GM06990 (cell line): ENCODE data around the gene ASIC2.

Source experiments
- DNase-seq: peaks from one replicate; pipeline ENCODE4 v3.0.0-alpha.2; 2011; ENCODE audit not compliant: insufficient read length; ENCODE audit errors: extremely low read depth
- H3K27me3 ChIP-seq: replicated peaks from 2 replicates; pipeline ENCODE4 v1.6.0; 2011; ENCODE audit warnings: low read length; ENCODE audit not compliant: control insufficient read depth, insufficient read depth
- H3K36me3 ChIP-seq: 2 replicates; pipeline ENCODE4 v1.5.1; 2011; ENCODE audit warnings: low read length; ENCODE audit not compliant: control insufficient read depth, insufficient read depth
- H3K4me3 ChIP-seq: replicated peaks from 2 replicates; pipeline ENCODE4 v1.5.1; 2011; ENCODE audit warnings: low read depth, mild to moderate bottlenecking, control low read depth, low read length
- TF ChIP-seq, protein P1 (sequence below): IDR thresholded peaks from 2 replicates; pipeline ENCODE4 v1.5.1; 2011; ENCODE audit warnings: low read length, control low read depth, mild to moderate bottlenecking, inconsistent platforms; ENCODE audit not compliant: insufficient read depth, poor library complexity, severe bottlenecking

Gene ASIC2

DNA sequence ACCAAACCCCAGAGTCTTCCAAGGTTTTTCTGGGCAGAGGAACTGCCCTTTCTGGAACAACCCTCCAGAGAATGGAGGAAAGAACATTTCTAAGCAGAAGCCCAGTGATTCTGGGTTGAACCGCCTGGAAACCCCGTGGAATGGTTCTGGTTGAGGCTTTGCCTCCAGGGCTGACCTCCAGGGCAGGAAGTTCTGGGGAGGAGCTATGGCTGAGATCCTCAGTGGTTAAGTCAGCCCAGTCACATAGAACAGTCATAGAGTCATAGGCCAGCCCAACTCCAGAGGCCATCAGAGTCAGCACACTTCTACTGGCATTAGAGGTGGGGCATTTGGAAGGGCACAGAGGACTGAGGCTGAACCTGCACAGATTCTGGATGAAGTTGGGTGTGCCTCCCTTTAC, 235.5 kb downstream of the ASIC2 start:
- H3K27me3 ChIP-seq, result no peaks in the 10 kb centered on the region
- TF ChIP-seq, protein P1, sequence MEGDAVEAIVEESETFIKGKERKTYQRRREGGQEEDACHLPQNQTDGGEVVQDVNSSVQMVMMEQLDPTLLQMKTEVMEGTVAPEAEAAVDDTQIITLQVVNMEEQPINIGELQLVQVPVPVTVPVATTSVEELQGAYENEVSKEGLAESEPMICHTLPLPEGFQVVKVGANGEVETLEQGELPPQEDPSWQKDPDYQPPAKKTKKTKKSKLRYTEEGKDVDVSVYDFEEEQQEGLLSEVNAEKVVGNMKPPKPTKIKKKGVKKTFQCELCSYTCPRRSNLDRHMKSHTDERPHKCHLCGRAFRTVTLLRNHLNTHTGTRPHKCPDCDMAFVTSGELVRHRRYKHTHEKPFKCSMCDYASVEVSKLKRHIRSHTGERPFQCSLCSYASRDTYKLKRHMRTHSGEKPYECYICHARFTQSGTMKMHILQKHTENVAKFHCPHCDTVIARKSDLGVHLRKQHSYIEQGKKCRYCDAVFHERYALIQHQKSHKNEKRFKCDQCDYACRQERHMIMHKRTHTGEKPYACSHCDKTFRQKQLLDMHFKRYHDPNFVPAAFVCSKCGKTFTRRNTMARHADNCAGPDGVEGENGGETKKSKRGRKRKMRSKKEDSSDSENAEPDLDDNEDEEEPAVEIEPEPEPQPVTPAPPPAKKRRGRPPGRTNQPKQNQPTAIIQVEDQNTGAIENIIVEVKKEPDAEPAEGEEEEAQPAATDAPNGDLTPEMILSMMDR, result no peak
- no peak overlapping the region for H3K4me3 ChIP-seq
- no peak for DNase-seq
- no peaks in the 10 kb centered on the region for H3K36me3 ChIP-seq

- no peaks in the 10 kb centered on the region for H3K36me3 ChIP-seq
- TF ChIP-seq, protein P1, result no peak
- H3K4me3 ChIP-seq, result no peak overlapping the region
- no peaks in the 10 kb centered on the region; the same call in 1 of the 2 replicates for H3K27me3 ChIP-seq
- no peak for DNase-seq
Observed at GRCh38 chr17:33056399-33057146, 236.5 kb downstream of the ASIC2 start.

DNA sequence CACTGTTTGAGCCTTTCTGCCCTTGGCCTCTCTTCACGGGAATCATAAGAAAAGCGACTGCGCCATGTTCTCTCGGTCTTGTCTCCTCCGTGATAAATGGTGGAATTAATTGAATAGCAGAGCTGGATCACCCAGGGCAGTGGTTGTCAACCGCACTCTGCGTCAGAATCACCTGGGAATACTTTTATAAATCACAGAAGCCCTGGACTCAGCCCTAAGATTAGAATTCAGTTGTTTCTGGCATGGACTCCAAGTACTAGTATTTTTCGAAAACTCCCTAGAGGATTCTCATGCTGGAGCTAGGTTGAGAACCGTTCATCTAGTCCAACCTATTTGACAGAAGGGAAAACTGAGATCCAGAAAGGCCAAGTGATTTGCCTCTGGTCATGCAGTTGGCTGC, 237.3 kb downstream of the ASIC2 start:
- no peak for DNase-seq

GRCh38 chr17:33055171-33055611, 237.9 kb downstream of the ASIC2 start:
- no peaks in the 10 kb centered on the region for H3K36me3 ChIP-seq

More for the DNA sequence above, 237.3 kb downstream of the ASIC2 start:
- no peak overlapping the region for H3K4me3 ChIP-seq
- no peaks in the 10 kb centered on the region; the same call in 1 of the 2 replicates for H3K27me3 ChIP-seq
- TF ChIP-seq, protein P1, result no peak
- H3K36me3 ChIP-seq, result no peaks in the 10 kb centered on the region

DNA sequence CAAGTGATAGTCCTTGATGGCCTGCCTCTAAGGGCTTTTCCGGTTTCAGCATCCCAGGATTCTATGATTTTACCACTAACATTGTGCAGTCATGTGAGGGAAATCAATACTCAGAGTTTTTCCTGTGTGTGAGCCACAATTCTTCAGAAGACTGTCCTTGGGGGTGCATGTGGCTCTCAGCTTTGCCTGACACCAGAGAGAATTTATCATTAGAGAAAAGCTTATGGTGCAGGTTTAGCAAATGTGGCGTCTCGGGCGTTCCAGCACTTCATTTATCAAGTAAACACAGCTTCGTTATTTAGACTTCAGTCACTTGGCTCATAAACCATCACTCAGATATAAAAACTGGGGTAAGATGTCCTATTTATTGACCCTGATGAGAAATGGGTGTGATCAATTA, 238.7 kb downstream of the ASIC2 start:
- DNase-seq, result no peak
- TF ChIP-seq, protein P1, result no peak
- no peaks in the 10 kb centered on the region; the same call in 1 of the 2 replicates for H3K27me3 ChIP-seq
- no peaks in the 10 kb centered on the region for H3K36me3 ChIP-seq
- H3K4me3 ChIP-seq, result no peak overlapping the region

More at GRCh38 chr17:33055171-33055611, 237.9 kb downstream of the ASIC2 start:
- Histone ChIP-seq H3K27me3 (no peaks in the 10 kb centered on the region; the same call in 1 of the 2 replicates), H3K4me3 (no peak overlapping the region)
- no peak for DNase-seq
- TF ChIP-seq, protein P1, result no peak
